Astrocyte of the spinal cord (primary cell): ENCODE measurements around the gene SIX3.

ENCODE experiments used
- DNase-seq: peaks from one replicate; pipeline ENCODE4 v3.0.0; 2011; ENCODE audit warnings: low read depth, low spot score
- H3K4me3 ChIP-seq: 2 replicates; pipeline ENCODE4 v1.5.1; 2011; ENCODE audit warnings: low read depth, mild to moderate bottlenecking, low read length, moderate library complexity
- in situ Hi-C: cut with HindIII; loops from 2 replicates; pipeline ENCODE4 v1.10.0; 2017; ENCODE audit warnings: low sequenced_read_pairs
- TF ChIP-seq, protein P1 (sequence below): IDR thresholded peaks from 2 replicates; pipeline ENCODE4 v1.5.1; 2012; ENCODE audit warnings: low read depth, mild to moderate bottlenecking, low read length, inconsistent platforms

The SIX3 gene

DNA sequence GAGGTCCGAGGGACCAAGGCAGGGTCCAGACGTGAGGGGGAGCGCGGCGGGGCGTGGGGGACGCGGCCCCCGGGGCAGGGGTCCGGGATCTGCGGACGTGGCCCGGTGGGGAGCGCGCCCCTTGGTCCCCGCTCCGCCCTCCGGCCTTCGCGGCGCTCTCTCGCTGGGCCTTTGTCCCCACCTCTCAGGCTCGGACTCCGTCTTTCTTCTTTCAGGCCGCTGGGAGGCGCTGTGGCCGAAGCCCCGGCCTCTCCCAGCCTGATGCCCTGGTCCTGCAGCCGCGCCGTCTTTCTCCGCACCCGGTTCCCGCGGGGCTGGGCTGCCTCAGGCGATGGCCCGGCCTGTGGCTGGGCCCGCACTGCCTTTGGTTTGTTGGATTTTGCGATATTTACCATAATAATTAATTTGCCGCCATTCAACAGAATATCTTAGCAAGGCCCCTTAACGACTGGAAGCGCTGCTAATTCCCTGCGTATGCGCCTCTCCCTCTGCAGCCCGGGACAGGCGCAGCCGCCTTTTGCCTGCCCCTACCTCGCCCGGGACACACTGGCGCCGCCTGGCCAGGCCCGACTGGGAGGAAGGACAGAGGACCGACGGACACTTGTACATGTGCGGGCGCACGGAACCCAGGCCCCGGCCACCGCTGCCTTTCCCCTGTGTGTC lies 10.8 kb downstream of the SIX3 start:
- H3K4me3 ChIP-seq = peak overlapping the region; percentile 27
- peak; percentile 53 for DNase-seq
- TF ChIP-seq, protein P1, sequence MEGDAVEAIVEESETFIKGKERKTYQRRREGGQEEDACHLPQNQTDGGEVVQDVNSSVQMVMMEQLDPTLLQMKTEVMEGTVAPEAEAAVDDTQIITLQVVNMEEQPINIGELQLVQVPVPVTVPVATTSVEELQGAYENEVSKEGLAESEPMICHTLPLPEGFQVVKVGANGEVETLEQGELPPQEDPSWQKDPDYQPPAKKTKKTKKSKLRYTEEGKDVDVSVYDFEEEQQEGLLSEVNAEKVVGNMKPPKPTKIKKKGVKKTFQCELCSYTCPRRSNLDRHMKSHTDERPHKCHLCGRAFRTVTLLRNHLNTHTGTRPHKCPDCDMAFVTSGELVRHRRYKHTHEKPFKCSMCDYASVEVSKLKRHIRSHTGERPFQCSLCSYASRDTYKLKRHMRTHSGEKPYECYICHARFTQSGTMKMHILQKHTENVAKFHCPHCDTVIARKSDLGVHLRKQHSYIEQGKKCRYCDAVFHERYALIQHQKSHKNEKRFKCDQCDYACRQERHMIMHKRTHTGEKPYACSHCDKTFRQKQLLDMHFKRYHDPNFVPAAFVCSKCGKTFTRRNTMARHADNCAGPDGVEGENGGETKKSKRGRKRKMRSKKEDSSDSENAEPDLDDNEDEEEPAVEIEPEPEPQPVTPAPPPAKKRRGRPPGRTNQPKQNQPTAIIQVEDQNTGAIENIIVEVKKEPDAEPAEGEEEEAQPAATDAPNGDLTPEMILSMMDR = peak; percentile 80
- in situ Hi-C loops = no loop called here

DNA sequence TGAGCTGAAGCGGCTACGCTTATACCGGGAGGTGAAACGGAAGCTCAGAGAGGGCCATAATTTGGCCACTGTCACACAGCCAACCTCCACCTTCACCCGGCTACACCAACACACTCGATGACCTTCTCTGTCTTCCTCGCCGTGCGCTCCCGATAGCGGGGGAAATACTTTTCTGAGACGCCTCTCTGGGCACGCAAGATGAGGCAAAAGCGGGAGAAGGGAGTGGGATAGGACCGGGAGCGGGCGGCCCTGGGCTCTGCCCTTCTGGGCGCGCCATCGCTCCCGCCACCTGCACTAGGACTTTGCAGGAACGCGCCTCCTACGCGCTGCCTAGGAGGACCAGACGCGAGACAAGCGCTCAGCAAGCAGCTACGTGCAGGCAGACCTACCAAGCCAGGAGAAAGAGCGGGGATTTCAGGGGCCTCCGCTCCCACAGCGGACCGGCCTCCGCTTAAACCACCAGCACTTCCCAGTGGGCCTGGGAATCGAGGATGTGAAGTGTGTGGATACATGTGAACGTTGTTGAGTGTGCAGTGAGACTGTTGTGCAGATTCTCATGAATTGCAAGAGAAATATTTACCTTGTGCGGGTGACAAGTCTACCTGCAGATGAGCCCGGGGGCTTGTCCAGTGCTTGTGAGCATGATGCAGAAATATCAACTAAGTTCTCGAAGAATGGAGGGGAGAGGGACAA lies 11.4 kb downstream of the SIX3 start:
- TF ChIP-seq, protein P1 = no peak
- no peak for DNase-seq
- H3K4me3 ChIP-seq = peak overlapping the region; percentile 27
- in situ Hi-C loops = no loop called here

DNA sequence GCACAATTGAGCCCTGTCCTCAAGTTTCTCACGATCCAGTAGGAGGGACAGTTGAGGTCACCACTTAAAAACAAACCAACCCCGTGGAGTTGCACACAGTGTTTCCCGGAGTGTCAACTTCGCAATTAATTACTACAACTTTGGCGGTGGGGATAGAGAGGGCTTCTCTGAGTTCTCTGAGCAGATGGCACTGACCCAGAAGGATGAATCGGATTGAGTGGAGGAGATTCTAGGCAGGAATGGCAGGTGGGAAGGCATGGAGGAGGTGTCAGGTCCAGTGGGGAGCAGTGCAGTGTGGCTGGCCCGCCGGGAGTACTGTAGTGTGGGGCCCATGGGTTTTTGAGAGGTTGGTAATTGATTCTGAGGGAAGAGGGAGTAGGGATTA lies 12.0 kb downstream of the SIX3 start:
- H3K4me3 ChIP-seq = no peak overlapping the region
- TF ChIP-seq, protein P1 = no peak
- DNase-seq = no peak
- in situ Hi-C loops = no loop called here

DNA sequence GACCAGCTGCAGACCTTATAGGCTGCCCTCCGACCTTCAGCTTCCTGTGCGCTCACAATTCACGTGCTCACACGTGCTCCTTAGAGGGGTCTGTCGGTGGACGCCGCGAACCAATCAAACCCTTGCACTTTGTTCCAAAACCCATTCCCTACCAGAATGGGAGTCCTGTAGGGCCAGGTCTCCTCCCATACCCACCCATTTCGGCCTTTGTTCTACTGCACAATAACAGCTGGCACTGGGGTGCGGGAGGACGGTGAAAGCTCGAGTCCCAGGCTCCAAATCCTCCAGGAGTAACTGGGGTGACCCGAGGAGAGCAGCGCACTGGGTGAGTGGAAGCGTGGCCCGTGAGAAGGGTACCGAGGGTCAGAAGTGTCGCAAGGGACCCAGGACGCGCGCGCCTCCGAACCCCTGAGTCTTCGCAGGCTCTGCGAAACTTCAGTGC lies 13.0 kb downstream of the SIX3 start:
- in situ Hi-C loops = no loop called here
- TF ChIP-seq, protein P1 = no peak
- DNase-seq = no peak
- H3K4me3 ChIP-seq = no peak overlapping the region

DNA sequence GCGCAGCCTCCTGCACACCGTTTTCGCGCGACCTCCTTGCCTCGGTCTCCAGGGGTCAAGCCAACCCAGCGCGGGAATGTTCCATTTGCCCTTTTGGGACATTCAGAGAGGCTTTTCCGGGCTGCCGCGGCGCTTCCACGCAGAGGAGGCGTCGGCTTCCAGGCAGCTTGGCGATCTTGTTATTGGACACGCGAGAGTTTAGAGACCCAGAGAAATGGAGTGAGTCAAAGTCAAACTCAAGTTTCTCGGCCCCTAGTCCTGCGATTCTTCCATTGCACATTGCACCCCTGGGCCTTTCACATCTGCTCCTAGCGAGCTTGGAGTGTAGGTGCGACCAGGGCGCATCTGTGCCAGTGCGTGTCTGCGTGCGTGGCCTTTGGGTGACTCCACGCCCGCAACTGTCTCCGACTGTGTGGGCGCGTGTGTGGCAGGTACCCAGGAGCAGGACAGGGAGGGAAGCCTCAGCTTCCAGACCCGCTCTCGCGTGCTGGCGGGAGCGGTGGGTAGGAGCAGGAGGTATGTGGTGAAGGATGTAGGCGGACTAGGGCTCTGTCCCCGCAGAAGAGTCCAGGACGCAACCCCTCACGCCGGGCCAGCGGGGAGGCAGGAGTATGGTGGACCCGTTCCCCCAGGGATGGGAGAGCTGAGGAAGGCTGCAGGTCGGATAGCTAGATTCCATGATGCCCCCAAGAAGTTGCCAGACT lies 13.5 kb downstream of the SIX3 start:
- H3K4me3 ChIP-seq = no peak overlapping the region
- DNase-seq = no peak
- in situ Hi-C loops = no loop called here
- TF ChIP-seq, protein P1 = no peak

DNA sequence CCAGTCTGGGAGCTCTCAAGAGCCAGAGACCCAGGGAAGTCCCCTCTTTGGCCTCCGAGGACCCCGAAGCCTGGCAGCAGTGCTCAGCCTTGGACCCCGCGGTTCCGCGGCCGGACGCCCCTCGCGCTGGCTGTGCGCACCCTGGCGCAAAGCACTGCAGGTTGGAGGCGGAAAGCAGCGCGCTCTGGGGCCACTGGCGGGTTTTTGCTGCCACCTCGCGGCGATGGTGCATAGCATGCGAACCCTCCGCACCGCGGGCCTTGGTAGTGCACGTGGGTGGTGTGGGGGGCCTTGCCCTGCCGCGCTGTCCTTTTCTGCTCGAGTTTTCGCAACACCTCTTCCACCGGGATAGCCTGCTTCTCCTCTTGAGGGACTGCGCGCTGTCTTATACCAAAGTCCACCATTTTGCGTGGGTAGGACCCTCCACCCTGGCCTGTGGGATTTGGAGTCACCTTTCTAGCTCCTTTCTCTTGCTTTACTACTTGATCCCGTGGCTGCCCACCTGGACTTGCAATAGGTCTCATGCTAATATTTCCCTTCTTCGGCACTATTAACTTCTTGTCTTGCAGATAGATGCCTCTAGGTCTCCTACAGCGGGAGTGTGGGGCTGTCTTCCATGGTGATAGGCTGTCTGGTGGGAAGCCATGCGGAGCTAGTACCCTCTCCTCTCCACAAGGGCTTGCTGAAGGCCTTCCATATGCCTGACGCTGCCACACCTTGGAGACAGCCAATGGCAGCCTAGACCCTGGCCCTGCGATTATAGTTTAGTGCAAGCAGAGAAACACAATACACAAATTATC lies 14.3 kb downstream of the SIX3 start:
- no peak overlapping the region for H3K4me3 ChIP-seq
- DNase-seq = peak; percentile 59

More for the DNA sequence above, 14.3 kb downstream of the SIX3 start:
- TF ChIP-seq, protein P1 = peak; percentile 91
- in situ Hi-C loops = no loop called here
